Colonic mucosa (tissue), 4 donors: ENCODE measurements around the gene NEUROD1. TPM values are rescaled to one million over a fixed set of nuclear protein-coding genes. Genes with fewer than 3 reads are reported as not detected.

Experiments used
- DNase-seq: peaks from one replicate; pipeline ENCODE4 v3.0.0-alpha.2; 2020
- H3K27ac ChIP-seq: fragments of 200-600 bp; one replicate; pipeline ENCODE4 v1.8.0; 2021
- H3K27me3 ChIP-seq: fragments of 200-600 bp; one replicate; pipeline ENCODE4 v1.8.0; 2021
- H3K36me3 ChIP-seq: fragments of 200-600 bp; one replicate; pipeline ENCODE4 v1.8.0; 2021
- H3K4me1 ChIP-seq: fragments of 200-600 bp; one replicate; pipeline ENCODE4 v1.8.0; 2021; ENCODE audit warnings: mild to moderate bottlenecking
- H3K4me3 ChIP-seq: fragments of 200-600 bp; one replicate; pipeline ENCODE4 v1.8.0; 2021
- H3K9ac ChIP-seq, 2 donors: one replicate each; pipeline ENCODE4 v1.7.0; 2013; ENCODE audit warnings: control low read depth in 2 of 2, low read depth in 2 of 2, low read length in 2 of 2
- H3K9me3 ChIP-seq: fragments of 200-600 bp; one replicate; pipeline ENCODE4 v1.8.0; 2021
- intact Hi-C: fragments of 100-400 bp; cut with DNase I; formaldehyde crosslinking; loops from one replicate; pipeline ENCODE4 v1.14.1; 2022
- total RNA-seq, 2 donors: library from RNA; stranded (reverse); fragmentation: NEBNext Ultra II Directional in 1 of 2; extraction: Animal tissue kit (Norgen Biotek cat#: 25700) in 1 of 2; gene quantifications; one replicate each; pipeline ENCODE4 v1.2.1, GENCODE V29; 2021
- TF ChIP-seq, protein P1 (sequence below): fragments of 200-600 bp; IDR thresholded peaks from one replicate; pipeline ENCODE4 v1.8.0; 2022; ENCODE audit warnings: antibody characterized with exemption, mild to moderate bottlenecking
- donor health status: healthy.
- donor health status: DM: no; HTN: no; CAD: no.
- donor health status: DM: no; HTN: no; CAD: no.

The NEUROD1 gene
- total RNA-seq, 2 donors from 2014 or later = 1.8 to 3.0 TPM

DNA sequence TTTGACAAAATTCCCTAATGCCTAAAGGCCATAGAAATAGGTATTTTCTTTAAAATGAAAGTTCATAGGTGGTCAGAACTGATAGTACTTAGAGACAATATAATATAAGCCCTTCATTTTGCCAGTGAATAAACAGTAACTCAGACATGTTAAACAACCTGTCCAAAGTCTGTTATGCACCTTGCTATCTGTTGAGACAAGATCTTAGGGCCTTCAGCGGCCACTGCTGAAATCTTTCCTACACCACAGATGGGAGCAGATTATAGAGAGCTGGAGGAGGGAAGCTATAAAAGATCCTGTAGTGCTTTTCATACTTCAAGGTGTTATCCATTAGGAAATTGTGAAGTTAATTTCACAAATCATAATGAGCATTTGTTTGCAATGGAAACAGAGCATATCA, 37.2 kb downstream of the NEUROD1 start:
- Histone ChIP-seq H3K9me3 (no peaks in the 10 kb centered on the region), H3K27me3 (no peaks in the 10 kb centered on the region), H3K36me3 (no peaks in the 10 kb centered on the region), H3K27ac (no peak overlapping the region), H3K4me3 (no peak overlapping the region), H3K4me1 (no peaks in the 10 kb centered on the region), H3K9ac (no peak overlapping the region)
- DNase-seq = no peak
- intact Hi-C loops = no loop called here
- TF ChIP-seq, protein P1, sequence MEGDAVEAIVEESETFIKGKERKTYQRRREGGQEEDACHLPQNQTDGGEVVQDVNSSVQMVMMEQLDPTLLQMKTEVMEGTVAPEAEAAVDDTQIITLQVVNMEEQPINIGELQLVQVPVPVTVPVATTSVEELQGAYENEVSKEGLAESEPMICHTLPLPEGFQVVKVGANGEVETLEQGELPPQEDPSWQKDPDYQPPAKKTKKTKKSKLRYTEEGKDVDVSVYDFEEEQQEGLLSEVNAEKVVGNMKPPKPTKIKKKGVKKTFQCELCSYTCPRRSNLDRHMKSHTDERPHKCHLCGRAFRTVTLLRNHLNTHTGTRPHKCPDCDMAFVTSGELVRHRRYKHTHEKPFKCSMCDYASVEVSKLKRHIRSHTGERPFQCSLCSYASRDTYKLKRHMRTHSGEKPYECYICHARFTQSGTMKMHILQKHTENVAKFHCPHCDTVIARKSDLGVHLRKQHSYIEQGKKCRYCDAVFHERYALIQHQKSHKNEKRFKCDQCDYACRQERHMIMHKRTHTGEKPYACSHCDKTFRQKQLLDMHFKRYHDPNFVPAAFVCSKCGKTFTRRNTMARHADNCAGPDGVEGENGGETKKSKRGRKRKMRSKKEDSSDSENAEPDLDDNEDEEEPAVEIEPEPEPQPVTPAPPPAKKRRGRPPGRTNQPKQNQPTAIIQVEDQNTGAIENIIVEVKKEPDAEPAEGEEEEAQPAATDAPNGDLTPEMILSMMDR = no peak

DNA sequence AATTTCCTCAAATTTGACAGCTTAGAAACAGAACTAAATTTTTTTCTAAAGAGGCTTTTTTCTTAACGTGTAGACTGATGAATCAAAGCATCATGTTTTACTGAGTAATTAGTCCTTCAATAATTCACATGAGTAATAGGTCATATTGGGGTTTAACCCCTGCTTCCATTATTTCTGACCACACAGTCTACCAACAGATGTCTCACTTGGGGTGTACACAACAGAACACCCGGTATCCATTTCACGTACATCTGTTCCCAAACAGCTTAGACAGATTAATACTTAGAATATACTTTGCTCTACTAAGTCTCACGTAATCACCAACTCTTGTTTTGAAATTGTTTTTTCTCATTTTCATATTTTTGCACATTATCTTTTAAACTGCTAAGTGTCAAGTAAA, 38.2 kb downstream of the NEUROD1 start:
- Histone ChIP-seq H3K9ac (no peak overlapping the region), H3K27me3 (no peaks in the 10 kb centered on the region), H3K36me3 (no peaks in the 10 kb centered on the region), H3K4me3 (no peak overlapping the region), H3K9me3 (no peaks in the 10 kb centered on the region), H3K4me1 (no peaks in the 10 kb centered on the region), H3K27ac (no peak overlapping the region)
- TF ChIP-seq, protein P1 = no peak
- intact Hi-C loops = no loop called here
- no peak for DNase-seq

DNA sequence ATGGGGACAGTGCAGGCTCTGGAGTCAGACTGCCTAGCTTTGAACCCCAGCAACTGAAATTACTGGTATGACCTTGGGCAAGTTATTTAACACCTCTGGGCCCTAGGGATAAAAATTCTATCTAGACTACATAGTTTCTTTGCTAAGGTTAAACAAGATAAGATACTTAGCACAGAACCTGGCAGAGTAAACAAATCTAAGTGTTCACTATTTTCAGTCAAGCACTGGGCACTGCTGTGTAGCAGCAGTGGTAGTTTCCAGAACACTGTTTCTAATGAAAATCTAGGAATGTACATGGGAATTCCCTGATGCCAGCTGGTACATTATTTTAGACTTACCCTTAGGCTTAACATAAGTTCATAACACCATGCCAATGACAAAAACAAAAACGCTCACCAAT, 40.6 kb downstream of the NEUROD1 start:
- Histone ChIP-seq H3K9ac (no peak overlapping the region), H3K9me3 (no peaks in the 10 kb centered on the region), H3K4me3 (no peak overlapping the region), H3K27me3 (no peaks in the 10 kb centered on the region), H3K36me3 (no peaks in the 10 kb centered on the region), H3K27ac (no peak overlapping the region), H3K4me1 (no peaks in the 10 kb centered on the region)
- intact Hi-C loops = no loop called here
- TF ChIP-seq, protein P1 = no peak
- DNase-seq = no peak

DNA sequence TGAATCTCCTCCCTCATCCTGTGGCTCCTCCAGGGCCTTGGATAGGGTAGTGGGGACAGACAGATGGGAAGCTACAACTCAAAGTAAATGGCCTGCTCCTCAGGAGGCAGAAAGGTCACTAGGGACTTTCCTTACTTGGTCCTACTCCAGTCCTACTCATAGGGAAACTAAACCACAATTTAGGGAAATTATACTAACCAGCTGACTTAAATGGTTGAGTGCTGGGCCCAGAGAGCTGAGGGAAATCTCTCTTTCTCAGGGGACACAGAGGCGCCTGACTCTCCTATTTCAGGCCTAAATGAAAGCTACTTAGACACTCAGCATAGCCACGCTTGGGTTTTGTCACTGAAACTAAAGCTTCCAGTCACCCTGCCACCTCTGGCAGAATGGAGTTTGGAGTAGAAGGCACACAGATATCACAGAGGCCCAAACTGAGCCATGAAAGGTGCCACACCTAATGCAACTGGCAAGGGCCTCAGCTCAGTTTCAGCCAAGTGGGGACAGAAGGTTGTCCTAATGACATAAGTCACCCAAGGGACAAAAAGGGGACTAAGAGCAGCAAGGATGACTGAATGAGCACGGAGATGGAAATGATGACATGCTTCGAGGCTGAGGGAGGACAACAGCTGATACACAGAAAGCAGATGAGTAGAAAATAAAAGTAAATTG, 47.5 kb downstream of the NEUROD1 start:
- Histone ChIP-seq H3K4me3 (no peak overlapping the region), H3K9ac (no peak overlapping the region), H3K9me3 (no peaks in the 10 kb centered on the region), H3K27me3 (no peaks in the 10 kb centered on the region), H3K4me1 (no peaks in the 10 kb centered on the region), H3K27ac (no peak overlapping the region), H3K36me3 (no peaks in the 10 kb centered on the region)
- intact Hi-C loops = no loop called here
- TF ChIP-seq, protein P1 = no peak
- no peak for DNase-seq

DNA sequence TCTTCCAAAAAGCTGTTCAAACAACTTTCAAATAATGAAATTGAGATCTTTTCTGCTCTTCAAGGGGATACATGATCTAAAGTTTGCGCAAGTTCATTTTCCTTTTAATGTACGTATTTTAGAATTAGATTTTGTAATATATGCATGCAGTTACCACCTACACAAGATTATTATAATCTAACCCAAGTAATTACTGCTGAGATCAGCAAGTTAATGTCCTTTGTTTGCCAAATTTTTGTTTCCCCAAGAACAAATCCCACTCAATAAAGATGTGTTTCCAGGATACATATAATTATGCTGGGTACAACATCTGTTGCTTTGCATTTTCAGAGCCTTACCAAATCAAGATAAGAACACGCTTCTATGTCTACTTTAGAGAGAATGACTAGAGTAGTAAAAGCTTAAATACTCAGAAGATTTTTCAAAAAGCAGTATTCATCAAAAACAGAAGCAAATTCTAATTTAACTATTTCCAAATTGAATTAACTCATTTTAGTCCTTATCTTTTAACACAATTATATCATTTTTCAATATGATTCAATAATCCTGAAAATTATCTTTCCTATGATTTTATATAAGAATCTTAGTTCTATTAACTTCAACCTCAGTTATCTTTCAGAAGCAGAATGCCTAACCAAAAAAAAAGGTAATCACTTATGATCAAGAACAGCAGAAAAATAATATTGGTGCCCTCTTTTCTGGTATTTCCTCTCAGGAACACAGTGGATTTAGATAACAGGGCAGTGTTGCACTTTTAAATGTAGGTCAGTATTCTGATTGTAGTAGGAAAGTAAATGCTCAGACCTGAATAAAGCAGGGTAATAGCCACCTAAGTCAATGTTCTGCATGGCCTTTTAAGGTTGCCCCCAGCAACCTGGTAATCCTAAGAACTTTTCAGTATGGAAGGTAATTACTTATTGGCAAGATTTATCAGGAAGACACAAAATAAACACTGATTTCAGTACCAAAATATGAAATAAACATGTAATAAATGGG, 51.4 kb downstream of the NEUROD1 start:
- intact Hi-C loops = no loop called here
- no peaks in the 10 kb centered on the region for H3K36me3 ChIP-seq
- DNase-seq = no peak
- no peak overlapping the region for H3K4me3 ChIP-seq
- H3K27me3 ChIP-seq = no peaks in the 10 kb centered on the region
- no peak overlapping the region for H3K9ac ChIP-seq
- no peaks in the 10 kb centered on the region for H3K4me1 ChIP-seq
- TF ChIP-seq, protein P1 = no peak
- no peak overlapping the region for H3K27ac ChIP-seq
- H3K9me3 ChIP-seq = no peaks in the 10 kb centered on the region
